Spleen (tissue), 7 donors: ENCODE data around the gene ZNF106.

Experiments used
- CTCF ChIP-seq, 11 experiments: fragments of 200-600 bp in 7 of 11; fragments of 450-650 bp in 4 of 11; sonication (generic) in 4 of 11; IDR thresholded peaks in 8 of 11; conservative IDR thresholded peaks in 3 of 11; 1 replicate in 7 of 11; 2 replicates in 4 of 11; pipeline versions ENCODE4 v1.4.0 to v1.8.0; 2016 to 2021; ENCODE audit warnings: antibody characterized with exemption in 11 of 11, inconsistent platforms in 4 of 11, mild to moderate bottlenecking in 1 of 11
- POLR2AphosphoS5 ChIP-seq, 3 donors: sonication (generic); formaldehyde crosslinking; IDR thresholded peaks; one replicate each; pipeline ENCODE4 v1.5.1; 2017; ENCODE audit warnings: antibody characterized with exemption in 3 of 3
- donor health status: DM: no; HTN: no; CAD: no; lungs with moderate emphysema.
- donor health status: DM: no; HTN: no; CAD: no.
- donor health status: DM: no; HTN: no; CAD: no.

DNA sequence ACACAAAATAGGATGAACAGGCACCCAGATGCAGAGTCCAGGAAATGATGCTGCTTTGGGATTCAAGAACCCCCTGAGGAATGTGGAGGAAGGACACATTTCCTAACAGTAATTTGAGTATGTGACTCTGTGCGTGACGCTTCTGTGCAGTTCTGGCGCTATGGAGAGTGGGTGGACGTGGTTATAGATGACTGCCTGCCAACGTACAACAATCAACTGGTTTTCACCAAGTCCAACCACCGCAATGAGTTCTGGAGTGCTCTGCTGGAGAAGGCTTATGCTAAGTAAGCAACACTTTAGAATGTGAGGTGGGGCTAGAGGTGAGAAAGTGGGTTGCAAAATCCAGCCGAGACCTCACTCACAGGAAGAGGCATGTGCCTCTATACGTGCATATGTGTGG is 103.3 kb downstream of the ZNF106 start:
- TF ChIP-seq CTCF (IDR thresholded peaks at IDR 0.05 in 8 of 11, conservative IDR thresholded peaks at IDR 0.05 in 3 of 11) (no peak), POLR2AphosphoS5 (IDR thresholded peaks at IDR 0.05) (no peak)
